GM18868 (cell line): ENCODE data around the gene COMMD9.
A peak's percentile ranks its signal among the peaks of the same experiment; 100 is the strongest.

Experiments
- ATAC-seq: cut with Tn5 transposase; IDR thresholded peaks from one replicate; pipeline ENCODE4 v1.9.1; 2021; ENCODE audit warnings: mild to moderate bottlenecking, moderate library complexity; ENCODE audit not compliant: unreplicated experiment

Gene COMMD9

DNA sequence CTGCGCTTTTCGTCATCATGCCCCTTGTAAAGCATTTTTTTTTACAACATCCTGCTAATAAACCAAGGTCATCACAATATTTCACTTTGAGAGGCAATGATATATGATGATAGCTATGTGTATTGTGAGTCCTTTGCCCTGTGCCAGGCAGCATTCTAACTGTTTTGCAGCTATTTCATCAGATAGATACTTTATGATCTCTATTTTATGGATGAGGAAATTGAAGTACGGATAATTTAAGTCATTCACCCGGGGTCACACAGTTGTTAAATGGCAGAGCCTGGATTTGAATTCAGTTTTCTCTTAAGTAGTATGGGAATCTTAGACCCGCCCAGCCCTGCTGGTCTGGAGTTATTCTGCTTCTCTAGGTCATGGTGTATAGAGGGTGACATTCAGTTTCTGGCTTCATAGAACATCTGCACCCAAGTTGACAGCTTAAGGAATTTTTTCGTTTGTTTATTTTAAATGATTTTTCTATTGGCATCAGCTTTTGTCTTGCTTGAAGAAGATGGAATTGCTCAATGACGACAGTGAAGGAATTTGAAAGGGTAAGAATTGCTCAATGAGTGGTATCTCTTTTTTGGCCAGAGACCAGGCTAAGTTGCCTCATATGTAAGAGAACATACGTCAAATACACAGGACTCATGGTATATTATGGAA is 7.8 kb upstream of the COMMD9 start:
- ATAC-seq = no peak

DNA sequence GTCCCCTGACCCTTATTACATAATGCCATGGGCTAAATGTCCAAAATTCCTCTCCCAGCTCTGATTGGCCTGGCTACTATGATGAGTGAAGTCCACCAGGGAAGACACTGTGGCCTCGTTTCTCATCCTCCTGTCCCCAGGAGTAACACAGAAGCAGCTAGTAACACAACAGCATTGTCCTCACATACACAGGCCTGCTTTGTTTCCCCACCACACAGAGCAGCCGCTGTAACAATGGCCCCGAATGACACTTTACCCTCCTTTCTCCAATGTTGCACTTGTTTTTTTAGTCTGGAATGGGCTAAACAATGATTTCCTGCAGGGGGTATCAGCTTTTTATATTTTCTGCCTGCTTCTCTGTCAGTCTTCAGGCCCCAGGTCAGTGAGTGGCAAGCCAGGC is 6.7 kb upstream of the COMMD9 start, which contains the start of gene PRR5L:
Gene PRR5L, plus strand, starts transcription at position 363 of the 400 bp plus-strand sequence. CDS start 104,834 bp downstream, outside the sequence.
- no peak for ATAC-seq

DNA sequence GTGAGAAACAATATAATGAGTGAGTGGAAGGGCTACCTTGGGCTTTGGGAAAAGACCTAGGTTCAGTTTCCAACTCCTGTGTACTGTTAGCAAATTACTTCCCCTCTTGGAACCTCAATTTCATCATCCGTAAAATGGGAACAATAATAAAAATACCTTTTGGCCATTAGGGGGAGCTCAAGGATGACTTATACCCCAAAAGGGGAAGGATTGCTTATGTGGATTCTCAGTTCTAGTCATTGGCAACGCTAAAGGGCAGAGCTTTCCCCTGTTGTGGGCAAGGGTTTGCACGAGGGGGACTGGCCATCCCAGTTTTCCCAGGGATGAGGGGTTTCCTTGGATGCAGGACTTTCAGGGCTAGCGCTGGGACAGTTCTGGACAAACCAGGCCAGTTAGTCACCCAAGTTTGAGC is 3.1 kb upstream of the COMMD9 start:
- peak; percentile 39 for ATAC-seq

DNA sequence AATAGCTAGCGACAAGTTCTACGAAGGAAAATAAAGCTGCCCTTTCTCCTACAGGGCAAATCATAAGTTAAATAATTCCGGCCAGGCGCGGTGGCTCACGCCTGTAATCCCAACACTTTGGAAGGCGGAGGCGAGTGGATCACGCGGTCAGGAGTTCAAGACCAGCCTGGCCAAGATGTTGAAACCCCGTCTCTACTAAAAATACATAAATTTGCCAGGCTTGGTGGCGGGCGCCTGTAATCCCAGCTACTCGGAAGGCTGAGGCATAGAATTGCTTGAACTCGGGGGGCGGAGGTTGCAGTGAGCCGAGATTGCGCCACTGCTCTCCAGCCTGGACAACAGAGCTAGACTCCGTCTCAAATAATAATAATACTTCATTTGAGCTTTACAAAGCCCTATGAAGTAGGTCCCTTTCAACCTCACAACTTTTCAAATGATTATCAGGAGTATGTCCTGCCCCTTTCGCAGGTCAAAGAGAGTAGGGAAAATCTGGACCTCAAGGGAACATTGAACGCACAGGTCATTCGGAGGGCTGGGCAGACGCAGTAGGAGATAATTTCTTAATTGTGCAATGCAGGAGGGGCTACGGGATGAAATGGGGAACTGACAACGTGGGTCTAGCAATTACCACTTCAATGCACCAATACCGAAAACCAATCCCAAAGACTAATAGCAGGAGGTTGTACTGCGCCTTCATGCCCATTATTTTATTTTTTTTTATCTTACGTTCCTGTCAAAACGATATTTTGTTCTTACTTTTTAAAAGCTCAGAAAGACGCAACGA is 590 bp downstream of the COMMD9 start:
- no peak for ATAC-seq

DNA sequence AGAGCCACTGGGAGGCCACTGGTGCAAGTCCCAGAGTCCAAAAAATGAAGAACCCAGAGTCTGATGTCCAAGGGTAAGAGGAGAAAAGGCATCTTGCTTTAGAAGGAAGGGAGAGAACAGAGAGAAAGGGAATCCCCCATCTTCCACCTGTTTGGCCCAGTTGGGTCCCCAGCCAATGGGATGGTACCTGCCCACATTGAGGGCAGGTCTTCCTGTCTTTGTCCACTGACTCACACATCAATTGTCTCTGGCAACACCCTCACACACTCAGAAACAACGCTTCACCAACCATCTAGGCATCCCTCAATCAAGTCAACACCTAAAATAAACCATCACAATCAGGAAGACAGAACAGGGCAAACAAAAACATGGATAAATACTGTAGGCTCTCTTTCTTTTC is 6.3 kb downstream of the COMMD9 start:
- ATAC-seq = no peak

DNA sequence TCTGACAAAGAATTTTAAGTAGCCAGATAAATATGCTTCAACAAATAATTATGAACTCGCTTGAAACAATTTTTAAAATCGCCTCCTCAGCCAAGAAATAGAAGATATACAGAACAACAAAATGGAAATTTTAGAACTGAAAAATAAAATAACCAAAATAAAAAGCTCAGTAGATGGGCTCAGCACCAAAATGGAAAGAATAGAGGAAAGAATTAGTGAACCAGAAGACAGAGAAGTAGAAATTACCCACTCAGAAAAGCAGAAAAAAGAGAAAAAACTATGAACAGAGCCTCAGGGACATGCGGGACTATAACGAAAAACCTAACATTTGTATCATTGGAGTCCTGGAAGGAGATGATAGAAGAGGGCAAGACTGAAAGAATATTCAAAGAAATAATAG is 7.4 kb downstream of the COMMD9 start:
- ATAC-seq = no peak

DNA sequence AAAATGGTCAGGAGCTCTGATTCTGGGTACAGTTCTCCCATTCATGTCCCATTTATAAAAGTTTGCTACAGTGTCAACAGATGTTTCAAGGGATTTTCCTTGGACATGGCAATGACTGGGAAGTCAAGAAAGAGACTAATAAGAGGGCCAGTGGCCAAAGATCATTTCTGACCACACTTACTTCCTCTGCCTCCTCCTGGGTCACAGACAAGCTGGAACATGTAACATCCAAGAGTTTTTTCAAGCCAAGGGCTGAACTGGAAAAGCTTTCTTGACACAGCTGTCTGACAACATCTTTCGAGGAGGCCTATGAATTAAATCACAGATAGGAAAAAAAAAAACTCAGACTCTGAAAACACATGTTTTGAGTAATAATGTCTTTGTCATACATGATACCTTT is 8.7 kb downstream of the COMMD9 start:
- no peak for ATAC-seq

DNA sequence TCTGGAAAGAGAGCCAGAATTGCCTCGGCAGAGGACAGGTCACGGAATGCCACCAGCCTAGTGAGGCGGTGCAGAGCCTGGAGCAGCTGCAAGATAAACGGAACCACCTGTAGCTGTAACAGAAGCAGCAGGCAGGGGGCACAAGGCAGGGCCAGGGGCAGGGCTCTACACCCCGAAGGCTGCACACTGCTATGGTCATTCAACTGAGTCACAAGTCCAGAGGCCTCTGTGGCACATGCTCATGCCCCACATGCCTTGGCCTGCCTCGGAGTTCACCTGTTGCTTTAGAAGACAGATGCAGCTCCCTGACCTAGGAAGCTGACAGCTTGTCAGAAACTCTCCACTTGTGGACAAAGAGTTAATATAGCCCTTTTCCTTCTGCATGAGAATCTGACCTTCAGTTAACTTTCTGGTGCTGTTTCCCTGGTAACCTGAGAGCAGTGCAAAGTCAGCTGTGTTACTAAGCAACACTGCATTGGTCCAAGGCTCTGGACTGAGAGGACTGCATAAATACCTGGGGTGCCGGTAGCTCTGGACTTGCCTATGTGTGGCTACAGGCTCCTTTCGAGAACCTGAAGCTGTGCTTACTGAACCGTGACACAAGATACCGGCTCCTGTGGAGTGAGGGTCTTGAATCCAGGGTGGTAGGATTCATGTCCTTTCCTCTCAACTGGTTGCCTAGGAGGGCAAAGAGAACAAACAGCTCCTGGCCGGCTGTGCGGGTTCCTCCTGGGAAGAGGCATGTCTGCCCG is 10.5 kb downstream of the COMMD9 start:
- no peak for ATAC-seq

DNA sequence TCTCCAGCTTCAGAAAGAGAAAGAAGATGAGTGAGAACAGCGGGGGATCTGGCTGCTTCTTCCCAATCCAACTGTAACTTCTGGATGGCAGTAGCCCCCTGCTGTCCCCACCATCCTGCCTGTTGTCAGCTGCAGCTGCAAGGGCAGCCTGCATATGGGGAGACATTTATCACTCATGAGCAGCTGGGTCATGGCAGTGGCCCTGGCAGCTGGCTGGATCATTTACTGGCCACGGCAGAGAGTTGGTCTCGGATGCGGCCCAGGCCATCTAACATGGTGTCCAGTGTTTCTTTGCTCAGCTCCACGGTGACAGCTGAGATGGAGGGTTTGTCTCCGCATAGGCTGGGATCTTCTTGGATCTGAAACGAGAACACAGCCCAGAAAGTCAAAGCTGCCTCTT is 14.8 kb downstream of the COMMD9 start:
- no peak for ATAC-seq

DNA sequence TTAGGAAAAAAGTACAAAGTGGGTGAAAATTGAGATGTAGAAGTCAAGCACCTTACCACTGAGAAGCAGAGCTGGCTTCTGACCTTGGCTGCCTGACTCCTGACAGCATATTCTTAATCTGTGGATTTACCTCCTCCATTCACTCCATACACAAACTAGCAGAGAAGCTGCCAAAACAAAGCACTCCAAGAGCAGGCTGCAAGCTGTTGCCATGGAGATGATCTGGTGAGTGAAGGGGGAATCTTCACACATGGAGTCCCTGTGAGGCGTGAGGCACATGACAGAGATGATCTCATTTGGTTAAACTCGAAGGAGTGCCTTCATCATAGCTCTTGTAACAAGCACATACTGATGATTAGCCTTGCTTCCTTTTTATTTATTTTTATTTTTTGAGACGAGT is 16.1 kb downstream of the COMMD9 start:
- no peak for ATAC-seq

DNA sequence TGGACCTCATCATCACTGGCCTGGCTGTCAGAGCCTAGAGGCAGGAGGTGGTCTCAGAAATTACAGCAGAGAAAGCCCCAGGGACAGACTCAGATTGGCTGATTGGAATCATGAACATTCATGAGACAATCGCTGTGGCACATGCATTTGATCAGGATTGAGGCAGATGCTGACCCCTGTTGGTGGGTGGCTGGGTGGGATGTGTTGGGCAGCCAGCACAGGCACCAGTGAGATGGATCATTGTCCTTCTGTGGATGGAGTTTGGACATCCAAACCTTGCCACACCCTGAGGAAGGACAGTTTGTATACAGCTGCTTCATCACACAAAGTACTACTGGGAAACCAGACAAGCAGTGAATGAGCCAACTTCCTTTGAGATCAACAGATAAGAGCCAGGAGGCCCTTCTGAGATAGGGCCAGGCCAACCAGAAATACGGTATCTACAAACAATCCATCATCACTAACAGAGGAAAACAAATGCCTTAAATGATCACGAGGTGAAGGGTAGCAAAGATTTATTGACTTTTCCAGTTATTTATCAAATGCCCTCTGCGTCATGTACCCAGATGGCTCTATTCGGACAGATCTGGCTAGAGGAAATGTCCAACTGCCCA is 17.3 kb downstream of the COMMD9 start:
- no peak for ATAC-seq

DNA sequence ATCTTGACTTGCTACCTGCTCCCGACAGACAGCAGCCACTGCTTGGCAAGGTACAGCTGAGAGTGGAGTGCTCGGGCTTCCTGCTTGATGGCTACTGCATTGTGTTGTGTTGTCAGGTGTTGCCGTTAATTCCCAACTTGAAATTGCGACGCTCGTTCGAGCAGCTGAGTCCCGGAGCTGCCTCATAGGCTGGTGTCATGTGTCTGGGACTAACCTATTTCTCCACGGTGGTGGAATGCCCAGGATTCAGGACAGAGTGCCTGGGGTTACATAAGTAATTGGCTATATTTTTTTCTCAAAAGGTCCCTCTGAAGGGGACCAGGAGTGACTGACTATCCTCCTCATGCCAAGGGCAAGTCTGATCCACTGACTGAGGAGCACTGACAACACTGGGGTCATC is 18.5 kb downstream of the COMMD9 start:
- no peak for ATAC-seq

DNA sequence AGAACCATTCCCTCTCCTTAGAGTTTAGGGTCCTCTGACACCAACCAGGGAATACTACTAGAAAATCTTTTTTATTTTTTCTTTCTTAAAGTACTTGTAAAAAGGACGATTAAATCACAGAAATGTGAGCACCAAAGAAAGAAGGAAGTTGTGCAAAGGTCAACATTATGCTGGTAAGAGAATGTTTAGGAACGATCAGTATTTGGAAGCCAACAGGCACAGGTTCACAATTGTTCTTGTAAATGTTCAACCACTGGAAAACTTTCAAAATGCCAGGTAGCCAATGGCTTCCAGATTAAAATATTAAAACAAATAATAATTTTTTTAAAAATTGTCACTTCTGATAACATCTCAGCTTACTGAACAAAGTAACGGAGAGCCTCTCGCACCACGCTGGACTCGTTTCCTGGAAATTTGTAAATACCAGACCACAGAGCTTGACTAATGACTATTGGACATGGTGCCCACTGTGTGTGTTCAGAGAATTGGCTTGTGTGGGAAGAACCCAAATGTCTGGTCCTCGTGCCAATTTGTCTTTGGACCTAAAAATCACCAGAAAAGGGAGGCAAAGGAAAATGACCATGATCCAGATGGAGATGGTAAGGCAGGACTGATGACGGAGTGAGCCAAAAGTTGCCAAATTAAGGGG is 20.8 kb downstream of the COMMD9 start:
- ATAC-seq = no peak

DNA sequence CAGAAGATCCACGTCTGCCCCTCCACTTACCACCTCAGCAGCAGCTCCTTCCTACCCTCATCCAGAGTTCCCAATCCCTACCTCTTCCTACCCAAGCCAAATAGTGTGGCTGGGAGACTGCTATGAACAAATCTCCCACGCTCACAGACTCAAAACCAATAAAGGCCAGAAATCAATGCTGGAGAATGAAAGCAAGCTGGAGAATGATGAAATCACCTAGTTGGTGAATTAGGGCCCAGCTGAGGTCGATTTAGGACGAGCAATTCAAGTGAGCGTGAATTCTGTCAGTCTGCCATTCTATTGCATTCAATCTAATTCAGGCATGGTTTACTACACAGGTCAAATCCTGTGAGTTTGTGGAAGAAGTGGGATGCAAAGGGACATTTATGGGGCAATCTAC is 22.5 kb downstream of the COMMD9 start:
- no peak for ATAC-seq

DNA sequence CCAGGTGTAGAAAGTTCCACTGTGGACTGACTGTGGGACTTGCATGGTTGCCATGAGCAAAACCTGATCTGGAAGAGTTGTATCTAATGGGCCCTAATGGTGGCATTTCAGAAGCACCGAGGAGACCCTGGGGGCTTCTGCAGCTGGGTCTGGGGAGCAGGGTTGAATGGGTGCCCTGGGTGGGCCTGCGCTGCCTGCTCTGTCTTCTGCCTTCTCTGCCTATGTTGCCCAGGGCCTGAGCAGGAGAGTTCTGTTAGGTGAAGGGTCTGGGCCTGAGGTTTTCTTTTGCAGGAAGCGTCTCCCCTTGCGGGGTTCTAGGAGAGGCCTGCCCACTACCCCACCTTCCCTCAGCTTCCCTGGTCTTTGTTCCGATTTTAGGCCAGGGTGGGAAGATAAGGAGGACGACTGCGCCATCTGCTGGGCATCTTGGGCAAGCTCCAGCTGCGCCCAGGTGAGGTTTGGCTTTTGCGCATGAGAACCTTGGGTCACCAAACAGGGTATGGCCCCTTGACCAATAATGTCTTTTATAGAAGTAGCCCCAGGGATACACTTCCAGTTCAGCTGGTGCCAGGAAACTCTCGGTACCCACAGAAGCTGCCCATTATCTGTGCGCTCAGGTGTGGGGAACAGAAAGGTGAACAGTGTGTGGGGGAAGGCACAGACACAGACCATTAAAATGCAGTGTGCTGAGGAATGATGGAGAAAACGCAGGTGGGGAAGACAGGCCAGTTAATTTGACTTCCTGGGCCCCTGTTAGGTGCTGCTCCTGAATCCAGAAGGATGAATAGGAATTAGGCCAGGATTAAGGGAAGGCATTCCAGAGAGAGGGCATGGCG is 23.2 kb downstream of the COMMD9 start:
- ATAC-seq = peak; percentile 85

DNA sequence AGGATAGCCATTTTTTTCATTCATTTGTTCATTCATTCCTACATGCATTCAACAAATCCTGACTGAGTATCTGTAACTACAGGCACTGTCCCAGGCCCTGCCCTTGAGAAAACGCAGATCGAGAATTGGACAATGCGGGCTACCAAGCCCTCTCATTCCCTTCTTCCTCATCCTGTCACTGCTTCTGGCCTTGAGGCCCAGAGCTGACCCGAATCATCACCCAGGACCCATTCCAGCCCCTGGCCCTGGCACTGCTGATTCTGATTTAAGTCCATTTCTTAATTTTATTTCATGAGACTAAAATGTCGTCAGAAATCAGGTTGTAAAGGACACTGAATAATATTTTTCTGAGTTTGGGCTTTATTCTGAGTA is 24.3 kb downstream of the COMMD9 start:
- ATAC-seq = no peak

DNA sequence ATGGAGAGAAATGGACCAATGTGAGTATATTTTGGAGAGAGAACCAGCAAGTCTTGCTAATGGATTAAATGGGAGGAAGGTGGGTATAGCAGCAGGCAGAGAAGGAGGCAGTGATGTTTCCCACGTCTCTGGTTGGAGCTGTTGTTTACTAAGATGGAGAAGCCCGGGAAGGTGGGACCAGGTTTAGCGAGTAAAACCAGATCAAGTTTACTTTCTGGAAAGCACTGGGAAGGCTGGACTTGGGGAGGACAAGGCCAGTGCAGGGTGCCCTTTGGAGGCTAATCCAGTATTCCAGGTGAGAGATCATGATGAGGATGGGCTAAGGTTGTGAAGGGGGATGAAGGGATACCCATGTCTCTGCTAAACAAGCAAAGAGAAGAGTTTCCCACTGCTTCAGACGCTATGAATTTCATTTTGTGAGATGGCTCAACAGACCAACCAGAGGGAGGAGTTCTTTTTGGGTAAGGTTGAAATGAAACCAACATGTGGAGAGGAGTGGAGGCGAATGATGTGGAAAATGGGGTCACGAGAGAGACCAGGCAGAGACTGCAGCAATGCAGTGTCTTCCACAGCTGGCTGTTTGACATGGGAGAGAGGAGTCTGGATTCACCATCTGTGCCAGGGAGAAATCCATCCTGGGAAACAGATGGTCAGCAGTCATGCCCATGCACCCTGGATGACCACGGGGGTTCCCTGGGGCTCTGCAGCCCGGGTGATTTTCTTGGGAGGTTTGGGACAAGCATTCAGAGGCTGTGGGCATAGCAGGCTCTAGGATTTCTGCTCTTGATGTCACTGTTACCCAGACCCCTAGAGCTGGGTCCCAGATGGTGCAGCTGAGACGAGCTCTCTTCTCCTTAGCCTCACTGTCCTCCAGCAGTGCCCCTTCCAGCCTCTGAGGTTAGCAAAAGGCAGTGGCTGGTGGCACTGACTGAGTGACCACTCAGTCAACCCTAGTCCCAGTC is 24.9 kb downstream of the COMMD9 start:
- ATAC-seq = no peak

DNA sequence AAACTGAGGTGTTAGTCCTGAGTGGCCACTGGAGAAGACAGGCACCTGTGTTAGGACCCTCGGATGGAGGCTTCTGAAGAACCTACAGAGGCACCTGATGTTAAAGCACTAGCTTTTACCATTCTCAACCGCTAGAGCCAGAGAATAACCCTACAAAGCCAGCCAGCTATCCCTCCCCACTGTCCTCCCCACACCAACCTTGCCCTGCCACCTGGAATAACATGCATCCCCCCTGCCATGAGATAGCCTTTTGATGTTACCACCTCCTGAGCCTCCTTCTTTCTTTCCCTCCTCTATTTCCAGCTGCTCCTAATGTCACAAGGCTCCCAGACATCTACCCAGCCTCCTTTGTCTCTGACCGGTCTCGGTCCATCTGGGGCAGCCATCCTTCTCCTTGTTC is 28.1 kb downstream of the COMMD9 start:
- no peak for ATAC-seq
